Retinal pigment epithelial cell (primary cell): Measurements from ENCODE around the gene KCND3.

ENCODE experiments used
- DNase-seq: peaks from one replicate; pipeline ENCODE4 v3.0.0-alpha.2; 2010; ENCODE audit warnings: low read depth
- H3K4me3 ChIP-seq: 2 replicates; pipeline ENCODE4 v1.5.1; 2011; ENCODE audit warnings: mild to moderate bottlenecking, low read length, control low read depth, moderate library complexity
- CTCF ChIP-seq: conservative IDR thresholded peaks from 2 replicates; pipeline ENCODE4 v1.5.1; 2011; ENCODE audit warnings: low read depth, low read length, control low read depth, inconsistent platforms

KCND3 gene

DNA sequence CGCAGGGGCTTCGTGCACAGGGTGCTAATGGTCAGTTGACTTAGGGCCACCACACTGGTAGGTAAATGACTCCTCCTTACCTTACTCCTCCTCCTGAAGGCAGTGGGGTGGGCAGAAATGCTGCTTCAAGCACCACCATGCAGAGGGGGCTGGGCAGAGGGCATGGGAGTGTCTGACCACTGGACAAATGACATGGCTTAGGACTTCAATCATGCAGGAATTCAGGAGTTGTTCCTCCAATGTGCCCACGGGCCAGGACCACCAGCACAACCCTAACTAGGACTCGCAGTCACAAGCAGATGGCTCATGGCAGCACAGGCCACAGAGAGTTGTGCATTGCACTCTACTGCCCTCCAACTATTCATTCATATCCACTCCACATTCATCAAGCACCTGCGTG lies 65.7 kb downstream of the KCND3 start:
- DNase-seq: no peak
- no peak for TF ChIP-seq CTCF
- no peak overlapping the region for H3K4me3 ChIP-seq

DNA sequence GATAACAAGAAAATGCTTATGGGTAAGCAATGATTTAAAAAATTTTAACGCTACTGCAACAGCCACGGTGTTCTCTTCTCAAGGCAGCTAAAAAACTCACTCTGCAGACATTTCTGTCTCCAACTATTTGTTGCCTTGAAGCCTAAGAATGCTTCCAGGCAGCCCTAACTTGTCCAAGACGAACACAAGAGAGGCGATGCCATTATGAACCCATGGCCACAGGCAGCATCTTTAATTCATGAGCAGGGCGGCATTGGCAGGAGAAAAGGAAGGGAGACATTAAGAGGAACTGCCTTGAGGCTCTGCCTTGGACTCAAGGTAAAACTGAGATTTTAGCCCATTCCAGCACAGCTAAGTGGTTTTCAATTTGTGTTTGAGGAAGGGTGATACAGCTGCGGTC lies 67.5 kb downstream of the KCND3 start:
- DNase-seq: no peak
- no peak overlapping the region for H3K4me3 ChIP-seq
- TF ChIP-seq CTCF: no peak

GRCh38 chr1:111920221-111921024 lies 69.0 kb downstream of the KCND3 start:
- peak; percentile 14 for DNase-seq
- no peak for TF ChIP-seq CTCF
- H3K4me3 ChIP-seq: no peak overlapping the region

- no peak for DNase-seq
- TF ChIP-seq CTCF: no peak
- no peak overlapping the region for H3K4me3 ChIP-seq
Measured at GRCh38 chr1:111911776-111912515, 77.5 kb downstream of the KCND3 start.

DNA sequence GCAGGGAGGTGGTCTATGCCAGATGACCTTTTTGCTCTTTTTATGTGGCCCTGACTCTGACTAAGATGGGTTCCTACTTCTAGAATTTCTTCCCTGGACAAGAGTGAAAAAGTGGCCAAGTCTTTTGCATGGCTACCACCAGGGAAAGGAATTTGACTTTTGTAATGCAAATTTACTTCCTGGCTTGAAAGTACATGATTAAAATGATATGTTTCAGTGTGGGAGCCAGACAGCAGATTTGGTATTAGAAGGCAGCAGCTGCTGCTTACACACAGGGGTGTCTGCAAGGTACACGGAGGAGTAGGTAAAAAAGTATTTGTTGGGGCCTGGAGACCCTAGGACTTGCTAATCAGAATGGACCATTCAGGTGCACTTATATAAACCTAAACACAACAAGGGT lies 78.4 kb downstream of the KCND3 start:
- no peak overlapping the region for H3K4me3 ChIP-seq
- no peak for DNase-seq
- TF ChIP-seq CTCF: no peak

DNA sequence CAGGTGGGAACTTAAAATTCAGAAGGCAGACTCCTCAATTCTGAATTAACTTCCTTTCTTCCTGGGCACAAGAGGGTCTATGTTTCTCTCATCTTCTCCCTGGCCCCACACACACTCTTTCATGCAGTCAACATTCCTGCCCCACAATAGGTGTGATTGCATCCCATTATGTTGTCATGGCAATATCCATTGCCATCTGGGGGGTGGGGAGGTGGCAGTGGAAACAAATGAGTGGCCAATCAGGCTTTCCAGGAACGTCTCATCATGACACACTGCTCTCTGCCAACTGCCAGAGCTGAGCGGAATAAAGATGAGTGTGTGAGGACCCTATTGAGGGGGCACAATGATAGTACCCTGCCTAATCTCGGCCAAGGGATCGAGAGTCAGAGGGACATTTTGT lies 80.4 kb downstream of the KCND3 start:
- no peak for TF ChIP-seq CTCF
- DNase-seq: no peak
- no peak overlapping the region for H3K4me3 ChIP-seq
